Endothelial cell (in vitro differentiated cells): ENCODE results near the gene ACTN2. TPM values are rescaled to one million over a fixed set of nuclear protein-coding genes. Genes with fewer than 3 reads are reported as not detected.

Source experiments
- DNase-seq: peaks from one replicate; pipeline ENCODE4 v3.0.0; 2021; ENCODE audit warnings: low spot score
- H3K27ac Mint-ChIP-seq: one replicate; pipeline ENCODE4 v1.8.0; 2021; ENCODE audit warnings: mixed read lengths, inconsistent platforms; ENCODE audit not compliant: unreplicated experiment
- H3K27me3 Mint-ChIP-seq: one replicate; pipeline ENCODE4 v1.8.0; 2021; ENCODE audit warnings: mild to moderate bottlenecking, moderate library complexity, mixed read lengths, inconsistent platforms; ENCODE audit not compliant: unreplicated experiment
- H3K36me3 Mint-ChIP-seq: one replicate; pipeline ENCODE4 v1.8.0; 2021; ENCODE audit warnings: mild to moderate bottlenecking, low read depth, mixed read lengths, inconsistent platforms; ENCODE audit not compliant: unreplicated experiment
- H3K4me1 Mint-ChIP-seq: one replicate; pipeline ENCODE4 v1.8.0; 2021; ENCODE audit warnings: mild to moderate bottlenecking, mixed read lengths, inconsistent platforms; ENCODE audit not compliant: unreplicated experiment
- H3K4me3 Mint-ChIP-seq: one replicate; pipeline ENCODE4 v1.8.0; 2021; ENCODE audit warnings: mild to moderate bottlenecking, mixed read lengths, inconsistent platforms; ENCODE audit not compliant: unreplicated experiment
- H3K9me3 Mint-ChIP-seq: one replicate; pipeline ENCODE4 v1.8.0; 2021; ENCODE audit warnings: mixed read lengths, inconsistent platforms; ENCODE audit not compliant: unreplicated experiment
- total RNA-seq: library from RNA; stranded (reverse); fragmentation: NEBNext Ultra II Directional; extraction: Animal tissue kit (Norgen Biotek cat#: 25700); gene quantifications from one replicate; pipeline ENCODE4 v1.2.1, GENCODE V29; 2021; ENCODE audit not compliant: unreplicated experiment
- TF ChIP-seq, protein P1 (sequence below): fragments of 200-600 bp; sonication (generic); IDR thresholded peaks from one replicate; pipeline ENCODE4 v1.5.0; 2021; ENCODE audit warnings: antibody characterized with exemption; ENCODE audit not compliant: unreplicated experiment

The ACTN2 gene
- total RNA-seq, 1 donor from 2014 or later: 0.21 TPM

DNA sequence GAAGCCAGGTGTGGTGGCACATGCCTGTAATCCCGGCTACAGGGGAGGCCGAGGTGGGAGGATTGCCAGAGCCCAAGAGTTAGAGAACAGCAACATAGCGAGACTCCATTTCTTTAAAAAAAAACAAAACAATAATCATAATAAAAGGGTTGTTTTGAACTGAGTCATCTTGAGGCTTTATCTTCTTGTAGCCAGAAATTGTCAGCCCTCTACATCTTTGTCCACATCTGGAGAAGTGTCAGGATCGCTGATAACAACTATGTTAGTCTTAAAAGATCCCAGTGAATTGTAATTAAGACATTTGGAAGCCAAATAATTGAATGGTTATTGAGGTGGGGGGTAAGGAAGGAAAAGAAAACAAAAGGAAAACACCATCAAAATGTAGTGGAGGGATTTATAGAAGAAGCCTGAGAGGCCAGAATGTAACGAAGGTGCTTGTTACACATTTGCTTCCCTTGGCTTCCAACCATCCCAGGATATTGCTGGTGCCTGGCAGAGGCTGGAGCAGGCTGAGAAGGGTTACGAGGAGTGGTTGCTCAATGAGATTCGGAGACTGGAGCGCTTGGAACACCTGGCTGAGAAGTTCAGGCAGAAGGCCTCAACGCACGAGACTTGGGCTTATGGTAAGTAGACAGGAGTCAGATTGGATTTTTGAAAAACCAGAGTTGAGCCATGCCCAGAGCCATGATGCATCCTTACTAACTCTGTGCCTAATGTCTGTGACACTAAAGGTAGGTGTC lies 56.3 kb downstream of the ACTN2 start:
- Mint-ChIP-seq H3K27ac (no peak overlapping the region), H3K4me1 (no peaks in the 10 kb centered on the region), H3K36me3 (no peaks in the 10 kb centered on the region), H3K27me3 (peaks cover 3% of the 10 kb centered on the region), H3K4me3 (no peak overlapping the region), H3K9me3 (no peaks in the 10 kb centered on the region)
- TF ChIP-seq, protein P1, sequence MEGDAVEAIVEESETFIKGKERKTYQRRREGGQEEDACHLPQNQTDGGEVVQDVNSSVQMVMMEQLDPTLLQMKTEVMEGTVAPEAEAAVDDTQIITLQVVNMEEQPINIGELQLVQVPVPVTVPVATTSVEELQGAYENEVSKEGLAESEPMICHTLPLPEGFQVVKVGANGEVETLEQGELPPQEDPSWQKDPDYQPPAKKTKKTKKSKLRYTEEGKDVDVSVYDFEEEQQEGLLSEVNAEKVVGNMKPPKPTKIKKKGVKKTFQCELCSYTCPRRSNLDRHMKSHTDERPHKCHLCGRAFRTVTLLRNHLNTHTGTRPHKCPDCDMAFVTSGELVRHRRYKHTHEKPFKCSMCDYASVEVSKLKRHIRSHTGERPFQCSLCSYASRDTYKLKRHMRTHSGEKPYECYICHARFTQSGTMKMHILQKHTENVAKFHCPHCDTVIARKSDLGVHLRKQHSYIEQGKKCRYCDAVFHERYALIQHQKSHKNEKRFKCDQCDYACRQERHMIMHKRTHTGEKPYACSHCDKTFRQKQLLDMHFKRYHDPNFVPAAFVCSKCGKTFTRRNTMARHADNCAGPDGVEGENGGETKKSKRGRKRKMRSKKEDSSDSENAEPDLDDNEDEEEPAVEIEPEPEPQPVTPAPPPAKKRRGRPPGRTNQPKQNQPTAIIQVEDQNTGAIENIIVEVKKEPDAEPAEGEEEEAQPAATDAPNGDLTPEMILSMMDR: no peak
- no peak for DNase-seq

DNA sequence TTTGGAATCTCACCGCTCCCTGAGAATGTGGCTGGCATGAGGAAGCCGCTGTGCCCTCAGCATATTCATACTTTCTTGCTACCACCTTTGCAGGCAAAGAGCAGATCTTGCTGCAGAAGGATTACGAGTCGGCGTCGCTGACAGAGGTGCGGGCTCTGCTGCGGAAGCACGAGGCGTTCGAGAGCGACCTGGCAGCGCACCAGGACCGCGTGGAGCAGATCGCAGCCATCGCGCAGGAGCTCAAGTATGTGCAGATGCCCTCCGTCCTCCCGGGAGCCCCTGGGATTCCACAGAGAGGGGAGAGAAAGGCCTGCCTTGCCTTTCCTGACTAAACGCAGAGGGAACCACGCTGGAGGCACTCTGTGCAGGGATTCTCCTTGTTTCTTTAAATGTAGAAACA lies 58.2 kb downstream of the ACTN2 start:
- peaks cover 3% of the 10 kb centered on the region for H3K27me3 Mint-ChIP-seq
- H3K36me3 Mint-ChIP-seq: no peaks in the 10 kb centered on the region
- no peak for DNase-seq
- no peak overlapping the region for H3K4me3 Mint-ChIP-seq
- TF ChIP-seq, protein P1: no peak
- no peak overlapping the region for H3K27ac Mint-ChIP-seq
- H3K9me3 Mint-ChIP-seq: no peaks in the 10 kb centered on the region
- no peaks in the 10 kb centered on the region for H3K4me1 Mint-ChIP-seq

DNA sequence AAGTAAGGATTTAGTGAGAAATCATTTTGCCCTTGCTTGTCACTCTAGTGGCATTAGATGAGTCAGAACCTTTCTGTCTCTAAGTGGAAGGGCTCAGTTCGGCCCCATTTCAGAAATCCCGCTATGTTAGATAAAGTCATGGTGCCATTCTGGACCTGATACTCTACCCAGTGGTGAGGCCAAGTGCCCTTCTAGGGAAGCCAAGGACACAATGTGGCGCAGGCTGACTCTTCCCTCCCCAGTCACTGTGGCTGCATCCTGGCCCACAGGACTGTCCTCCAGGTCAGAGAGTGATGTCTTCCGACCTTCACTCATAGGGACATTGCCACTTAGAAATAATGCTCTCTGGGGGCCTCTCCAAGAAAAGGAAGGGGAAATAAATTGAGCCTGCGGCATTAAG lies 60.5 kb downstream of the ACTN2 start:
- DNase-seq: no peak
- Mint-ChIP-seq H3K27ac (no peak overlapping the region), H3K4me3 (no peak overlapping the region), H3K4me1 (no peaks in the 10 kb centered on the region), H3K9me3 (no peaks in the 10 kb centered on the region), H3K27me3 (peaks cover 2% of the 10 kb centered on the region), H3K36me3 (no peaks in the 10 kb centered on the region)
- TF ChIP-seq, protein P1: no peak

DNA sequence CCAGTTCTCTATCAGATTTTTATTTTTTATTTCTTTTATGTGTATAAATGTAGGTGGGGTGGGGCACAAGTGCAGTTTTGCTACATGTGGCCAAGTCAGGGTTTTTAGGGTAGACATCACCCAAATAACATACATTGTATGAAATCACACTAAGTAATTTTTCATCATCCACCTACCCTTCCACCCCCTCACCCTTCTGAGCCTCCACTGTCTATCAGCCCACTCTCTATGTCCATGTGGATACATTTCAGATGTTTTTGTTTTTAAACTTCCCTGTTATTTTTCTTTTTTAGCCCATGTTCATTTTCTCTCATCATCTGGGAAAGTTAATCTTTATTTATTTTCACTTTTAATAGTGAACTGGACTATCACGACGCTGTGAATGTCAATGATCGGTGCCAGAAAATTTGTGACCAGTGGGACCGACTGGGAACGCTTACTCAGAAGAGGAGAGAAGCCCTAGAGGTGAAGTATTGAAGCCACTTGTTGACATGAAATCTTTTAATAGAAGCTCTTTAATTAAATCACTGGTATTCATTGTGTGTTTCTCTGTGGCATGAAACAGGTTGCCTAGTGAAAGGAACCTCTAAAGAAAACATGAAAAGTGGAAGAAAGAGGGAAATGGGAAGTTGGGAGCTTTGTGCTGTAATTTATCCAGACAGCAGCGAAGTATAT lies 61.1 kb downstream of the ACTN2 start:
- TF ChIP-seq, protein P1: no peak

DNA sequence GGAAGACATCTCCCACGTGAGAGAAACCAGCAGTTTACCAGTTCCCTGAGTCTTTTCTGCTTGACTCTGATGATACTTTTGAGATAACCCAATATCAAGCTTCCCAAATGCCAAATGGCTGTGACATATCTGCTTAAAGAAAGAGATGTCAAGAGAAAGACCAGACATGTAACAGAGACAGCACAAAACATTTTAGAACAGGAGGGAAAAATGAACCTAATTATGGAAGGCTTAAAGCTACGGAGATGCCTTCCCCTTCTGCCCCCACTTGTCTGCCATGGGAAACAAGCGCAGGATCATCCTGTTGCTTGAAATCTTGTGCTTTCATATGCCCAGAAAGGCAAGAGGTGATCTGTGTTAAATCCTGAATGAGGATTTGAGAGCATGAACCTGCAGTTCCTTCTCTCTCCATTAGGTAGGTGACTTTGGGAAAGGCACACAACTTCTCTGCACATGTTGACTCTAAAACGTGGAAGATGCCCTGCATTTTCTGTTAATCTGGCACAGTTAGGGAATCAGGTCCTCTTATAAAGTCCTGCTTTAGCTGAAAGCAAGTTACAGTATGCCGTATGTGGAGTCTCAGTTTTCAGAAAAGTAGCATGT lies 62.1 kb downstream of the ACTN2 start:
- H3K27ac Mint-ChIP-seq: no peak overlapping the region
- no peak overlapping the region for H3K4me3 Mint-ChIP-seq
- TF ChIP-seq, protein P1: peak; percentile 39
- H3K36me3 Mint-ChIP-seq: no peaks in the 10 kb centered on the region
- no peaks in the 10 kb centered on the region for H3K9me3 Mint-ChIP-seq
- H3K27me3 Mint-ChIP-seq: peaks cover 2% of the 10 kb centered on the region
- no peaks in the 10 kb centered on the region for H3K4me1 Mint-ChIP-seq
- DNase-seq: no peak

More for the DNA sequence above, 61.1 kb downstream of the ACTN2 start:
- H3K9me3 Mint-ChIP-seq: no peaks in the 10 kb centered on the region
- H3K36me3 Mint-ChIP-seq: no peaks in the 10 kb centered on the region
- no peak overlapping the region for H3K4me3 Mint-ChIP-seq
- no peak for DNase-seq
- no peak overlapping the region for H3K27ac Mint-ChIP-seq
- H3K4me1 Mint-ChIP-seq: no peaks in the 10 kb centered on the region
- H3K27me3 Mint-ChIP-seq: peaks cover 2% of the 10 kb centered on the region
